IMR-90 (cell line): ENCODE results near the gene C11orf71.

Source experiments
- CTCF ChIP-seq: conservative IDR thresholded peaks from 2 replicates; pipeline ENCODE4 v1.5.1; 2012; ENCODE audit warnings: mild to moderate bottlenecking, low read depth, low read length, improper control_type of control experiment
- ELK1 ChIP-seq: fragments of 150-350 bp; IDR thresholded peaks from 2 replicates; pipeline ENCODE4 v1.6.1; 2016; ENCODE audit warnings: low read depth, mild to moderate bottlenecking, low read length, moderate library complexity, borderline replicate concordance
- FOS ChIP-seq: fragments of 150-350 bp; IDR thresholded peaks from 2 replicates; pipeline ENCODE4 v1.6.1; 2016; ENCODE audit warnings: low read depth, low read length
- NFE2L2 ChIP-seq: fragments of 150-350 bp; IDR thresholded peaks from 2 replicates; pipeline ENCODE4 v1.6.1; 2016; ENCODE audit warnings: low read depth, mild to moderate bottlenecking, low read length
- POLR2A ChIP-seq: IDR thresholded peaks from 2 replicates; pipeline ENCODE4 v1.6.1; 2012; ENCODE audit warnings: mild to moderate bottlenecking, low read depth, low read length
- RAD21 ChIP-seq: IDR thresholded peaks from 2 replicates; pipeline ENCODE4 v1.6.1; 2012; ENCODE audit warnings: low read length, improper control_type of control experiment
- RFX5 ChIP-seq: IDR thresholded peaks from 2 replicates; pipeline ENCODE4 v1.8.0; 2012; ENCODE audit warnings: low read depth, mild to moderate bottlenecking, low read length, moderate library complexity
- USF2 ChIP-seq: fragments of 150-350 bp; IDR thresholded peaks from 2 replicates; pipeline ENCODE4 v1.6.1; 2017; ENCODE audit warnings: mild to moderate bottlenecking, antibody characterized with exemption, low read length, low read depth

DNA sequence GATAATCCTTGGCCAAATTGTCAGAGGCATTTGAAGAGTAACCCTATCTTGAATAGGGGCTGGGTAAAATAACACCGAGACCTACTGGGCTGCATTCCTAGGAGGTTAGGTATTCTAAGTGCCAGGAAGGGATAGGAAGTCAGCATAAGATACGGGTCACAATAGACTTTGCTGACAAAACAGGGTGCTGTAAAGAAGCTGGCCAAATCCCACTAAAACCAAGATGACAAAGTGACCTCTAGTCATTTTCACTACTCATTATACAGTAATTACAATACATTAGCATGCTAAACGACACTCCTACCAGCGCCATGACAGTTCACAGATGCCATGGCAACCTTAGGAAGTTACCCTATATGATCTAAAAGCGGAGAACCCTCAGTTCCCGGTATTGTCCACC, 38.0 kb upstream of the C11orf71 start:
- TF ChIP-seq RAD21 (no peak), CTCF (no peak), FOS (no peak), POLR2A (no peak), USF2 (no peak), ELK1 (no peak), NFE2L2 (no peak), RFX5 (no peak)
